Stimulated activated CD4-positive, alpha-beta T cell treated with anti-CD3 and anti-CD28 coated beads, Interleukin-1b, Interleukin-23, amount 100 ng/mL, for 4 hours (primary cell): ENCODE measurements around the gene MYOG.

Experiments used
- DNase-seq, 2 donors: peaks; one replicate each; pipeline ENCODE4 v3.0.0-alpha.2; 2020; ENCODE audit warnings: low read depth in 2 of 2

The MYOG gene

DNA sequence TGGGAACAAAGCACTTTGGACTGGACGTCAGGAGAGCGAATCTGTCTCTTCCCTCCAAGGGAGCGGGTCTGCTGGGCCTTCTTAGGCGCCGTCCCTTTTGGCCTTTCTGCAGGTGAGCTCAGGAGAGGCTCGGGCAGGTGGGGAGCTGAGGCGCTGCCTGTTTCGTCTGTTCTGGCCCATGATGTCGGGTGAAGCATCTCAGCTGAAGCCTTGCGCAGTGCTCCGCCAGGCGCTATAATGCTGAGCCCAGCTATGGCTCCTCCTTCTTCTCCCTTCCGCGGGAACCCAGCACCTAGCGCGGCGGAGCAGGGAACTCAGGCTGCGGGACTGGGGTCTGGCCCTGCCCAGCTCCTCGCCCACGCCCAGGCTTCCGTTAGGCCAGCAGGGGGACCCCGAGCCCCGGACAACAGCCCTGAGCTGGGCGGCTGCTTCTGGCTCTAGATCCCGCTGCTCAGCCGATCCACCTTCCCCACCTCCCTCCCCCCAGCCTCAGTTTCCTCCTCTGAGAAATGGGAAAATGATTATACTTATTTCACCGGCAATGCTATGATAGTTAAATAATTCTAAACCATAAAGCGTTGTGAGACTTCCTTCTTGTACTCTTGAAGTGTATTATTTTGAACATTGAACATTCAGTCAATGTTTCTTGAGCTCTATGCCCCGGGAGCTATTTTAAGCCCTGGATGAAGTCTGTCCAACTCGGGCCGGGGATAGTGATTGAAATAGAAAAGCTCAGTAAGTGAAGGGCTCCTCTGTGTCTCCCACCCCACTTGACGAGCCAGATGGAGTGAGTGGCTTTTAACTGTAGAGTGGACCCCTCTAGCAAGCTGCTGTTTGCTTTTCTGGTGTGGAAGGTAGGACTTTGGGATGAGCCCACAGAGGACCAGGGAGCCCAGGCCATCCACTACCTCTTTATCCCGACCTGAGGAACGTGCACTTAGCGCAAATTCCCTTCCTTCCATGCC, 32.1 kb upstream of the MYOG start:
- no peak for DNase-seq

- DNase-seq: no peak
Measured at GRCh38 chr1:203116091-203116820, 30.4 kb upstream of the MYOG start.

DNA sequence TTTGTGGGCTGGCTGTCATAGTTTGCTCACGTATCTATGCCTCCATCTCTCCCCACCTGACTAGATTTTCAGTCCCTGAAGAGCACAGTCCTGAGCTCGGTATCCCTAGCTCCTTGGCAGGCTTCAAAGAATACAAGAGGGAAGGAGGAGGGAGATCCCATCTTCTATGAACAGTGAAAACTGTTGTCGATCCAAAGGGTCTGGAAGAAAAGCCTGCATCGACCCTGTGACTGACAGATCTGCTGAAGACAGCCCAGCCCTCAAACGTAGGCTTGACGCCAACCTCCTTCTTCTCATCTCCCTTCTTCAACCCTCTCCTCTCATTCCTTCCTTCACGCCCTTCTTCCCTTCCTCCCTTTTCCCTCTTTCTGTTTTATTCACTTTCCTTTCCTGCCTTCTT, 28.4 kb upstream of the MYOG start:
- no peak for DNase-seq

DNA sequence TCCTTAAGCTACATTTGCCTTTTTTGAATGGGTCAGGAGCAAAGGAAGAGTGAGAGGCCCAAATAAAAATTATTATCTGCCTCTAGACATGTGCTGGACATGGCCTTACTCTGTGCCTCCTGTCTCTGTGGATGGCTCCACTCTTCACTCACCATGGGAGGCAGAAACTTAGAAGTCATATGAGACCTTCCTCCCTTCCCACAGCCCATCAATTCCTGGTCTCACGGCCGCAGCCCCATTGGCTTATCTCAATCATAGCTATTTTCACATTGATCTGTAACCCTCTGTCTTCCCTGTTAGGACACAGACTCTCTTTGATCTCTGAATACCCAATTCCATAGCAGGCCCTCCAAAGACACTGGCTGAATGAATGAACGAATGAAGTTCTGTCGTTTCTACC, 27.5 kb upstream of the MYOG start:
- DNase-seq: no peak

DNA sequence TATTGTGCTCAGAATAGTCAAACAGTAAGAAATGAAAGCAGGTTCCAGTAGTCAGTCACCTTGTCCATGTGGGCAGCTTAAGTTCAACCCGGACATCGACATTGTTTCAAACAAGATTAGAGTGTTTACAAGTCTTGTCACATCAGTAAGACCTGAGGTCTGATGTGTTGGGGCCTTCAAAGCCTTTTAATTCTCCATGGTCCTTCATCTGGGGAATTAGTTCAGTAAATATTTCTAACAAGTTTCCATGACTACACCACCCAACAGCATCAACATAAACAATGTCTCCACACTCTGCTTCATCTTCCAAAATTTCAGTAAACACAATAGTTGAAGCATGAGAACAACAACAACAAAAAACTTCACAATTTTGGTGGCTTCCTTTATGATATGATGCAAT, 26.7 kb upstream of the MYOG start:
- no peak for DNase-seq

DNA sequence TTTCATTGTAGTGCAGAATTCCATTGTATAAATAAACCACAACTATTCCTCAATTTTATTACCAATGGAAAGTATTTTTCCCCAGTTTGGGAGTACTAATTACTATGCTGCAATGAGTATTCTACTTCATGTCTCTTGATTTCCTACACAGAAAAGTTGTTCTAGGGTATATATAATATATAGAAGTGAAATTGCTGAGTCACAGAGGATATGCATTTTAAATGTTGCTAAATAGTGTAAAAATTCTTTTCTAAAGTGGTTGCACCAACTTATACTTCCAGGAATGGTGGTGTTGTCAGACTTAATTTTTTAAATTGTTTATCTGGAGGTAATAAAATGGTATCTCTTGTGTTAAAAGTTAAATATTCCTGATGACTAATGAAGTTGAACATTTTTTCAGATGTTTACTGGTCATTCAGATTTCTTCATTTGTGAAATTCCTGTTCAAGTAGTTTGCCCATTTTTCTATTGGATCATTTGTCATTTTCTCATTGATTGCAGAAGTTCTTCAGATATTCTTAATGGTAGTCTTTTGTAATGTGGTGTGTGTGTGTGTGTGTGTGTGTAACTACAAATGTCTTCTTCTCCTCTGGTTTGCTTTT, 19.1 kb upstream of the MYOG start:
- no peak for DNase-seq

GRCh38 chr1:203103829-203104495, 18.1 kb upstream of the MYOG start:
- no peak for DNase-seq

DNA sequence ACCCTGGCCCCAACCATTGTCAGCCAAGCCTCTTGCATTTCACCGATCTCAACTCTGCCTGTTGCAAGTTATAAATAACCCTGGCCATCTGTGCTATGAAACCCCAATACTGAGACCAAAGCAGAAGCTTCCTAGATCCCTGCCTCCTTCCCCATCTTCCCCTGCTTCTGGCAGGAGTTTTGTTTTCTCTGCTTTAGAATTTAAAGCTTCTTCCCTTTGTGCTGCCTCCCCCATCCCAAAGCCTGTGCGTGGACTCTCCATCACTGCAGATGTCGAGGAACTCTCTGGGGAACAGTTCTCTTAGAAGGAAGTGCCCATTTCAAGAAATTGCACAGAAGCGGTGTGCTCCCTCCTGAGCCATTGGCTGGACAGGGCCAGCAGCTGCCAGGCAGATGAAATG, 17.4 kb upstream of the MYOG start:
- no peak for DNase-seq

DNA sequence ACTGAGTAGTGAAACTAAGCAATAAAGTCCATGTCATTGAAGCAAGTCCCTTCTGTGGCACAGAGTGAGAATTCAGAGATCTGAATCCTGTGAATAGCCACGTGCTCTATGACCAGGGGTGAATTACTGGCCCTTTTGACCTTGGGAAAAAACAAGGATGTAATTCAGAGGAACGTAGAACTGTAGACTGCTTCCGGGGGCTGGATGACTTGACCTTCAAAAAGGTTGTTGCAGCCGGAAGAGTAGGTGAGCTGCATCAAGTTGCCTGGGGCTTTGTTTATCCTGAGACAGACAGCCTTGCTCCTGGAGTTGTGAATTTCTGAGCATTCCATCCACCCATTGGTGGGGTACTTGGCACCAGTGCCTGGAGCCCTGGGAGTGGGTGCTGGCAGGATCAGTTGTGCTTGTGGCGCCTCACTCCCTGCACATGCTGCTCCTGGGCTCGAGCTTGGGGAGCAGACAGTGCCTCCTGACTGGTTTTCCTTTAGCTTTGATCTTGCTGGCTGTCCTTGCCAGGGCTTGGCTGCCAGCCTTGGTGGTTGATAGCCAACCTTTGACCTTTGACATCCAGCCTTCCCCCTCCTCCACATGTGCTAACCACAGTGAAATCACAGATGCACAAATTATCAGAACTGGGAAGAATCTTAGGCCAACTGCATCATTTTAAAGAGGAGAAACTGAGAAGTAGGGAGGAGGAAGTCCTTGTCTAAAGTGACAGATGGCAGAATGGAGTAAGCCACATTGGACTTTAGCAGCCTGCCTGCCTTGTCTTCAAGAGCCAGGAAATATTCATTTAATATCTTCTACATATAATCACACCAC, 16.2 kb upstream of the MYOG start:
- DNase-seq: no peak

DNA sequence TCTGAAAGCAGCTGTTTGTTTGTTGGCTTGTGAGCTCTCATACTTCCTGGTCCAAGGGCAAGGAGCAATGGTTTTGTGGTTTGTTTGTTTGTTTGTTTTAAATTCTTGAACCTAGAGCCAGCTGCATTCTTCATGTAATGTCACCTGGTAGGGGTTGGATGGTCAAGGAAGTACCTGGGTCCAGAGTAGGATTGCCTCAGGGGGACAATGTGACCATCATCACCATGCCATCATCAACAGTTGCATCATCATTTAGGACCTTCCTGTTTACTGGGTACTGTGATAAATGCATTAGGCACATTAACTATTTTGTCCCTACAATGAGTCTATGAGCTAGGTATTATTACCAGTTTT, 14.7 kb upstream of the MYOG start:
- no peak for DNase-seq

DNA sequence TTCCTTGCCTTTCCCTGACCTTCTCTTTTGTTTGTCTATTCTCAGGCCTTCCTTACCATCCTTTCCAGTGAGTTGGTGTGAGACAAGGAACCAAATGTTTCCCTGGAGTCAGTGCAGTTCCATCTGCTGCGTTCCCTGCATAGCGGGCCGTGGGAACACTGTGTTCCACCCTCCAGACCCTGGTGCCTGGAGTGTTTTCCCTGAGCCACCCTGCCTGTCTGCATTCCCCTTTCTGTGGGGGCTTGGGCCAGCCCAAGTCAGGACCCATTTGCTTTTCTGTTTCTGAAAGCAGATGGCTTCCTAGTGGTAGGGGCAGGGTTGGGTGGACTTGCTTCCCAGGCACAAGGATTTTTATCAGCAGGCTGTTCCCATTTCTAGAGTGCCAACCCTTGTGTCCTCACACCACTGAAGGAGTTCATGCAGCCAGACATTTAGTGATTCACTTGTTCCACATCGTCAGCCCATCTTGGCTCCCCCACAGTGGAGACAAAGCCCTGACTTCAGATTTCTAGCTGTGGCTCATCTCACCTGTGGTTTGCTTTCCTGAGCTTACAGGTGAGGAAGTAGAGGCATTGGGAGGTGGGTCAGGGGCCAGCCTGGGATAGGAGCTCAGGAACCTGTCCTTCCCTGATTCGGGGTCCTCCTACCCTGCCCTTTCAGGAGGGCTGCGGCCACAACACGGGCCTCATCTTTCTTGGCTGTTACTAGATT, 14.1 kb upstream of the MYOG start:
- DNase-seq: no peak

DNA sequence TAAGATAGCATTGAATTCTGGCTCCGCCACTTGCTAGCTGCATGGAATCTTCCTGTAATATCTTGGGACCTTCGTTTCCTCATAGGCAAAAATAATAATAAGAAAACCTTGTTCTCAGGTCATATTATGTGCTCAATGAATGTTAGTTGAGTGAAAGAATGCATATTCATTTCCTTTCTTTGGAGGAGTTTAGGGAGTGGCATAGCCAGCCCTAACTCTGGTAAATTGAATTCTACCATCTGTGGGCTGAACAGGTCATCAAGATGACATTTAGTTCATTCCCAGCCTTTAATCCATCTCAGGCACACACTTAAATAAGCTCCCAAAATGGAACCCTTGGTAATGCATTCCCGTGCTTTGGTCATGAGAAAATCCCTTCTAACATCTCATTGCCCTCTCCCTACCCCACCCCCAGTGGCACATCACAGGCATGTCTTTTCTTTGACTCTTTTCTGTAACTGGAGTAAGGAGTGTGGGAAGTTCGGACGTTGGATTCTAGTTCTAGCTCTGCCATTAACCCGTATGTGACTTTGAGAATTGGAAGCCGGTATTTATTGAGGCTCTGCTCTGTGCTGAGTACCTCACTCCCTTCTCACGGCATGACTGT, 13.2 kb upstream of the MYOG start:
- no peak for DNase-seq

- DNase-seq: no peak
Measured at GRCh38 chr1:203098445-203098844, 12.6 kb upstream of the MYOG start.

DNA sequence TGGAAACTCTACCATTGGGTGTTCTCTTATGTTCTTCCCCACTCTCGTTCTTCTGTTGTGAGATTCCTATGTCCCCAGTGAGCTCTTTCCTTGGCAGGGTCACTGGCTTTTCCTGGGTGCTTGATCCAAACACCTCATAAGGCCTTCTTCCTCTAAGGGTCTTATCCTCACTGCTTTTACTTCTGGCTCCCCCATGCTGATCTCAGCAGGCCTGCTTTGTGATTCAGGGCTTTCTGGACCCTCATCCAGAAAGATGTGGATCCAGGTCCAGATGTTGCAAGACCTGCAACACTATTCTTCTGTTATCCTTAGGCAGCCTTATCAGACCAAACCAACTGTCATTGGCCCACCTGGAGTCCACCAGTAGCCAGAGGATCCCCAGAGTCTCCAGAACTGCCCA, 11.2 kb upstream of the MYOG start:
- no peak for DNase-seq

DNA sequence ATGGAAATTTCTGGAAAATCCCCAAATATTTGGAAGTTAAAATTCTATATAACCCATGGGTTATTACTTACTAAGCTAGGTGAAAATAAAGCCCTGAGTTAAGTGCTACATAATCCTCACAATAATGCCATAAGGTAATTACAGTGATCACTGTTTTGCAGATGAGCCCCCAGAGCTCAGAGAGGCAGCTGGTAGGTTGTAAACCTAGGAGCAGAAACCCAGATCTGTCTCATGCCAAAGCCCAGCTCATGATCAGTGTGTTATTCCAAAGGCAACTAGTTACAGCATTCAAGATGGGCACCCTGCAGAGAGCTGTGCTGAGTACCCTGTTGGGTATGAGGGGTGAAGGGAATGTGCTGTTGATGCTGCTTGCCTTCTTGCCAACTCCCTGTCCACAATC, 10.8 kb upstream of the MYOG start:
- no peak for DNase-seq

DNA sequence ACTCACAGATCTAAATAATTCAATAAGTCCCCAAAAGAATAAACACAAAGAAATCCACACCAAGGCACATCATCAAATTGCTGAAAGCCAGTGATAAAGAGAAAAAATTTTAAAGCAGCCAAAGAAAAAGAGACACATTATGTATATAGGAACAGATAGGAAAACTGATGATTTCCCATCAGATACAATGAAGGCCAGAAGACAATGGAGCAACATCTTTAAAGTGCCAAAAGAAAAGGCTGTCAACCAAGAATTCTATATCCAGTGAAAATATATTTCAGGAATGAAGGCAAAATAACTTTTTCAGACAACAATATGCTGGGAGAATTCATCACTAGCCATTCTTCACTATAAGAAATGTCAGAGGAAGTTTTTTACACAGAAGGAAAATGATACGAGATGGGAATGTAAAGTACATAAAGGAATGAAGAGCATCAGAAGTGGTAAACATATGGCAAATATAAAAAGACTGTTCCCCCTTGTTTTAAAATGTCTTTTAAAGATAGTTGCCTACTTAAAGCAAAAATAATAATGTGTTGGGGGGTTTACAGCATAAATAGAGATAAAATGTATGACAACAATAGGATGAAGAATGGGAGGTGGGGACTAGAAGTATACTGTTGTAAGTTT, 9.4 kb upstream of the MYOG start:
- no peak for DNase-seq

- no peak for DNase-seq
Measured at GRCh38 chr1:203093754-203094410, 8.1 kb upstream of the MYOG start.

DNA sequence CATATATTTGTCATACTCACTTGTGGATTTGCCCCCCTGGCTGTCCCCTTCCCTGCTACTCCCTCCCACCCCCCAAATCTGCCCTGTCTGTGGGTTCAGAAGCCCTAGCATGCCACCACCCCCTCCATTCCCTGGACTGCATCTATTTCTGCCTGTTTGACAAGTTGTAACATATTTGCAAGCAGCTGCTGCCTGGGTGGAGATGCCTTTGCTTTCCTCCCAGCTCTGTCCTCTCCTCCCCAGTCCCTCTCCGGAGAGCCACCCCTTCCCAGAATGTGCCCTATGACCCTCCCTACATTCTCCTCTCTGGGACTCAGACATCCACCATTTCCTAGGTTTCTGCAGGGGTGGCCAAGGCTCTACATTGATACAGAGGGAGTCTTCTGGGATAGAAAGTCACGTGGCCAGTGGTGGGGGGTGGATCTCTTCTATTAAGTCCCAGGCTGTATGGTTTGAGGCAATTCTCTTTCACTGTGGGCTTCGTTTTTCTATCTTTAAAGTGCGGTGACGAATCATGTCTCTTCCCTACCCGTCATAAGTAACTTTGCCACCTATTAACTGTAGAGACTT, 6.0 kb upstream of the MYOG start:
- DNase-seq: no peak

- DNase-seq: no peak
Measured at GRCh38 chr1:203091199-203091477, 5.3 kb upstream of the MYOG start.
